ENCODE results near the gene C17orf78. TPM values are rescaled to one million over a fixed set of nuclear protein-coding genes. Genes with fewer than 3 reads are reported as not detected.

C17orf78 gene
- total and polyA plus RNA-seq, 5 donors from 2014 or later: 0.09 TPM; not detected in 4

Other genes with a start within 250 kb of the C17orf78 start
- 42.9 TPM for gene ACACA, start 30.9 kb downstream of the C17orf78 start, total RNA-seq
- 1 to 10 TPM; 7.4 to 9.8 (median 9.5) TPM for gene ACACA, start 30.9 kb downstream of the C17orf78 start, polyA plus RNA-seq
- 20.2 TPM for gene TADA2A, start 30.9 kb downstream of the C17orf78 start, total RNA-seq
- 10 to 100 TPM in 1 of 4 donors, 1 to 10 TPM in 3; 6.3 to 11.1 (median 6.5) TPM for gene TADA2A, start 30.9 kb downstream of the C17orf78 start, polyA plus RNA-seq
- 2.4 TPM for gene DUSP14, start 113.9 kb downstream of the C17orf78 start, total RNA-seq
- 1 to 10 TPM; 4.7 to 9.4 (median 7.7) TPM for gene DUSP14, start 113.9 kb downstream of the C17orf78 start, polyA plus RNA-seq
- gene SYNRG, start 233.4 kb downstream of the C17orf78 start, total RNA-seq: 118 TPM
- 10 to 100 TPM; 72.0 to 81.7 (median 74.0) TPM for gene SYNRG, start 233.4 kb downstream of the C17orf78 start, polyA plus RNA-seq

Measured in CD4-positive, CD25-positive, alpha-beta regulatory T cell (primary cell).